Upper lobe of left lung (tissue), 6 donors: Measurements from ENCODE around the gene CCNY. TPM values are rescaled to one million over a fixed set of nuclear protein-coding genes. Genes with fewer than 3 reads are reported as not detected.

ENCODE experiments used
- ATAC-seq, 2 donors: fragments of 200-7000 bp; cut with Tn5 transposase; one replicate each; pipeline ENCODE4 v1.9.1; 2022; ENCODE audit warnings: mild to moderate bottlenecking in 2 of 2, moderate library complexity in 2 of 2; ENCODE audit not compliant: low FRiP score in 2 of 2
- DNase-seq, 2 donors: peaks; one replicate each; pipeline ENCODE4 v3.0.0-alpha.2; 2019 to 2020
- H3K27ac ChIP-seq, 4 donors: fragments of 200-600 bp; sonication (generic); one replicate each; pipeline ENCODE4 v1.5.1; 2016 to 2019
- H3K27me3 ChIP-seq, 4 donors: fragments of 200-600 bp; sonication (generic); one replicate each; pipeline ENCODE4 v1.5.1; 2017 to 2019
- H3K36me3 ChIP-seq, 4 donors: fragments of 200-600 bp; sonication (generic); one replicate each; pipeline ENCODE4 v1.5.1; 2016 to 2019
- H3K4me1 ChIP-seq, 4 donors: fragments of 200-600 bp; sonication (generic); one replicate each; pipeline ENCODE4 v1.5.1; 2018 to 2019
- H3K4me3 ChIP-seq, 4 donors: fragments of 200-600 bp; sonication (generic); one replicate each; pipeline ENCODE4 v1.5.1; 2017 to 2019; ENCODE audit warnings: mild to moderate bottlenecking in 2 of 4, moderate library complexity in 1 of 4
- H3K9me3 ChIP-seq, 4 donors: fragments of 200-600 bp; sonication (generic); one replicate each; pipeline ENCODE4 v1.5.1; 2018 to 2019
- CTCF ChIP-seq, 6 experiments: fragments of 450-650 bp in 4 of 6; fragments of 200-600 bp in 2 of 6; sonication (generic) in 2 of 6; IDR thresholded peaks; one replicate each; pipeline ENCODE4 v1.5.1; 2016 to 2019; ENCODE audit warnings: antibody characterized with exemption in 6 of 6
- EP300 ChIP-seq, 4 donors: sonication (generic); formaldehyde crosslinking; IDR thresholded peaks; one replicate each; pipeline ENCODE4 v1.5.1; 2017; ENCODE audit warnings: antibody characterized with exemption in 4 of 4, control low read depth in 2 of 4
- POLR2A ChIP-seq, 4 donors: fragments of 450-650 bp; IDR thresholded peaks; one replicate each; pipeline ENCODE4 v1.5.1; 2016 to 2017; ENCODE audit warnings: antibody characterized with exemption in 4 of 4, mild to moderate bottlenecking in 2 of 4
- POLR2AphosphoS5 ChIP-seq, 2 donors: sonication (generic); formaldehyde crosslinking; IDR thresholded peaks; one replicate each; pipeline ENCODE4 v1.5.1; 2017; ENCODE audit warnings: antibody characterized with exemption in 2 of 2
- WGBS, 2 donors: methylation state at CpG; one replicate each; pipeline ENCODE4 v1.1.5; 2017 to 2018; 5-methylcytosine and 5-hydroxymethylcytosine counted together
- total RNA-seq, 6 donors: library from RNA; depleted of rRNA in 4 of 6; stranded (reverse); fragments of >200 nt in 4 of 6; gene quantifications; one replicate each; pipeline versions ENCODE4 v1.1.0 to v1.2.1, GENCODE V29; 2016 to 2021
- donor health status: DM: no; HTN: no; CAD: no; lungs with moderate emphysema.
- donor health status: DM: no; HTN: yes; CAD: no; lungs with severe emphysema.

CCNY gene
- total RNA-seq, 6 donors from 2014 or later, result 22.0 to 80.8 (median 52.5) TPM

- no peak for TF ChIP-seq POLR2A (IDR thresholded peaks at IDR 0.05)
- TF ChIP-seq CTCF (IDR thresholded peaks at IDR 0.05), result no peak
- no peak for TF ChIP-seq POLR2AphosphoS5 (IDR thresholded peaks at IDR 0.05)
- no peak for TF ChIP-seq EP300 (IDR thresholded peaks at IDR 0.05)
- no peaks in the 10 kb centered on the region for H3K36me3 ChIP-seq
- H3K27me3 ChIP-seq, result no peaks in the 10 kb centered on the region
- no peaks in the 10 kb centered on the region for H3K9me3 ChIP-seq
- ATAC-seq, result no peak
- no peak overlapping the region for H3K4me3 ChIP-seq
- no peak overlapping the region for H3K27ac ChIP-seq
- DNase-seq, result no peak
- H3K4me1 ChIP-seq, result peaks cover 18 to 54% (median 42%) of the 10 kb centered on the region in 4 donors
These were observed 7.4 kb downstream of the CCNY start for GRCh38 chr10:35343739-35344138.

GRCh38 chr10:35345383-35345742, 9.1 kb downstream of the CCNY start:
- no peak for ATAC-seq
- no peak for DNase-seq
- no peaks in the 10 kb centered on the region for H3K27me3 ChIP-seq
- H3K4me3 ChIP-seq, result no peak overlapping the region
- H3K27ac ChIP-seq, result no peak overlapping the region
- no peaks in the 10 kb centered on the region for H3K9me3 ChIP-seq
- H3K4me1 ChIP-seq, result peaks cover 18 to 60% (median 51%) of the 10 kb centered on the region in 4 donors
- WGBS, 2 donors, result 94 to 95% methylated on average over 5 of the region's 5 CpGs
- H3K36me3 ChIP-seq, result no peaks in the 10 kb centered on the region
- TF ChIP-seq CTCF (IDR thresholded peaks at IDR 0.05) (no peak), POLR2AphosphoS5 (IDR thresholded peaks at IDR 0.05) (no peak), POLR2A (IDR thresholded peaks at IDR 0.05) (no peak), EP300 (IDR thresholded peaks at IDR 0.05) (no peak)

GRCh38 chr10:35346248-35346647, 9.9 kb downstream of the CCNY start:
- H3K27ac ChIP-seq, result no peak overlapping the region
- TF ChIP-seq POLR2A (IDR thresholded peaks at IDR 0.05), result no peak
- no peak for TF ChIP-seq CTCF (IDR thresholded peaks at IDR 0.05)
- no peak for TF ChIP-seq EP300 (IDR thresholded peaks at IDR 0.05)
- TF ChIP-seq POLR2AphosphoS5 (IDR thresholded peaks at IDR 0.05), result no peak
- H3K27me3 ChIP-seq, result no peaks in the 10 kb centered on the region
- DNase-seq (no peak), ATAC-seq (no peak)
- no peak overlapping the region for H3K4me3 ChIP-seq
- no peaks in the 10 kb centered on the region for H3K9me3 ChIP-seq
- no peaks in the 10 kb centered on the region for H3K36me3 ChIP-seq
- H3K4me1 ChIP-seq, result peaks cover 19 to 61% (median 51%) of the 10 kb centered on the region in 4 donors

GRCh38 chr10:35347121-35347562, 10.8 kb downstream of the CCNY start:
- TF ChIP-seq POLR2AphosphoS5 (IDR thresholded peaks at IDR 0.05), result no peak
- TF ChIP-seq POLR2A (IDR thresholded peaks at IDR 0.05), result no peak
- TF ChIP-seq EP300 (IDR thresholded peaks at IDR 0.05), result no peak
- TF ChIP-seq CTCF (IDR thresholded peaks at IDR 0.05), result no peak
- WGBS, 2 donors, result 36 to 38% methylated on average over 2 of the region's 2 CpGs
- H3K36me3 ChIP-seq, result no peaks in the 10 kb centered on the region

GRCh38 chr10:35347899-35348608, 11.7 kb downstream of the CCNY start:
- TF ChIP-seq EP300 (IDR thresholded peaks at IDR 0.05) (no peak), POLR2AphosphoS5 (IDR thresholded peaks at IDR 0.05) (no peak), POLR2A (IDR thresholded peaks at IDR 0.05) (no peak), CTCF (IDR thresholded peaks at IDR 0.05) (no peak)
- Histone ChIP-seq H3K27ac (no peak overlapping the region), H3K4me3 (no peak overlapping the region), H3K9me3 (no peaks in the 10 kb centered on the region), H3K36me3 (no peaks in the 10 kb centered on the region), H3K4me1 (peaks cover 19 to 67% (median 65%) of the 10 kb centered on the region in 4 donors), H3K27me3 (no peaks in the 10 kb centered on the region)
- DNase-seq (no peak), ATAC-seq (no peak)
- 82% methylated on average over 13 of the region's 13 CpGs for WGBS, 2 donors

More at GRCh38 chr10:35347121-35347562, 10.8 kb downstream of the CCNY start:
- Histone ChIP-seq H3K4me3 (no peak overlapping the region), H3K9me3 (no peaks in the 10 kb centered on the region), H3K27me3 (no peaks in the 10 kb centered on the region), H3K4me1 (peaks cover 19 to 61% (median 56%) of the 10 kb centered on the region in 4 donors), H3K27ac (no peak overlapping the region)
- DNase-seq, result no peak
- no peak for ATAC-seq
